GM23248 (cell line): Measurements from ENCODE around the gene TVP23A.

Source experiments
- EZH2 ChIP-seq: fragments of 200-600 bp; sonication (generic); IDR thresholded peaks from 2 replicates; pipeline ENCODE4 v1.6.1; 2018; ENCODE audit warnings: antibody characterized with exemption, mild to moderate bottlenecking; ENCODE audit not compliant: insufficient read depth, poor library complexity, severe bottlenecking
- EZH2phosphoT487 ChIP-seq: fragments of 200-600 bp; sonication (generic); IDR thresholded peaks from 2 replicates; pipeline ENCODE4 v1.6.1; 2018; ENCODE audit warnings: antibody characterized with exemption, moderate library complexity, mild to moderate bottlenecking, low read depth; ENCODE audit not compliant: insufficient read depth

DNA sequence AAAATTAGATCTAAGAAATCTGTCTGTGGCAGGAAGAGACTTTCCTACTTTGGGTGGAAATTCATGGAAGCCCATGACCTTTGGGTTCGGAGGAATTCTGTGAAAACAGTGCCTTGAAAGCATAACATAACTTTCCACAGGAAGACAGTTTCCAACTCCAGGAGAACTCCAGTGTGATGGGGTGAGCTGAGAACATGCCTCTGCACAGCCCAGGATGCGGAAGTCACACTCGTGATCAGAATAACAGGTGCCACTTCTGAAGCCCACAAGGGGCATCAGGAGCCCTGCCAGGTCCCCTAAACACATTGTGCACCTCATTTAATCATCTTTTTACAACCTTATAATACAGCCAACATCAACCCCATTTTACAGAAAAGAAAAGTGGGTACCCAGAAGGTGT is 9.7 kb downstream of the TVP23A start:
- no peak for TF ChIP-seq EZH2
- no peak for TF ChIP-seq EZH2phosphoT487
